A549 treated with CpdA at 1 μM for 4 hours (cell line): ENCODE measurements around the gene DDN. TPM values are rescaled to one million over a fixed set of nuclear protein-coding genes. Genes with fewer than 3 reads are reported as not detected.

Experiments
- total RNA-seq: library from RNA; stranded (reverse); fragments of 200-300 nt; extraction: Qiagen RNA extraction; gene quantifications from 5 replicates; pipeline ENCODE4 v1.2.3, GENCODE V29; 2022; ENCODE audit warnings: low read depth

Gene DDN
- total RNA-seq: 0.64 to 0.74 TPM (median 0.66 TPM) in 5 replicates

DNA sequence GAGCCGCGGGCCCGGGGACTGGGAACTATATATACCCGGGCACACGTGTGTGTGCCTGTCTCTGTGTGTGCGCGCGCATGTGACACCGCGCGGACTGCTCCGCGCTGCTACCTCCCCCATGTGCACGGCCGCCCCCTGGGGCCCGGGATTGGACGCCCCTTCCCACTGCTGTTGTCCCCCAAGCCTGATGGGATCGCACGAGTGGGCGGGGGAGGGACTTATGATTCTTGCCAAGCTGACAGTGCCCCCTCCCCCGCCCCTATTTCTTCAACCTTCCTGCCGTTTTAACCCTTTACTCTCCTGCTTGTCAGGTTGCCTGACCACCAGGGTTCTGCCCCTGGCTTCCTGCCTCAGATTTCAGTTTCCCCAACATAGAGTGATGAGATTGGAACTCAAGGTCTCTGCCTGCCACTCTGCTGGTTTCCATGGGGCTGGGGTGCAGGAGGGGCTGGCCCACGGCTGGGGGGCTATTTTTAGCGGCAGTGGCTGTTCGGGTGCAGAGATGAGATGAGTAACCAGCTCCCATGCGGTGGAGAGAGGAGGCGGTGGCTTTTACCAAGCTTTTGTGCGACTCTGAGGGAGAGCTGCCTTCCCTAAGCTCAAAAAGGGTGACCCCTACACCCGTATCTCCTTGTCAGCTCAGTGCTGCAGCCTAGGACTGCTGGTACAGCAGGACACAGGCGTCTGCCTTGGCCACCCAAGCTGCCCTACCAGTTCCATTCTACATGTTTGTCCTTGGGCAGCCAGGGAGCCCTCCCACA, at the start of gene DDN:
Gene DDN (minus strand): TSS at position 5 of the 761 bp plus-strand sequence. CDS start 88 bp downstream, outside the sequence.

DNA sequence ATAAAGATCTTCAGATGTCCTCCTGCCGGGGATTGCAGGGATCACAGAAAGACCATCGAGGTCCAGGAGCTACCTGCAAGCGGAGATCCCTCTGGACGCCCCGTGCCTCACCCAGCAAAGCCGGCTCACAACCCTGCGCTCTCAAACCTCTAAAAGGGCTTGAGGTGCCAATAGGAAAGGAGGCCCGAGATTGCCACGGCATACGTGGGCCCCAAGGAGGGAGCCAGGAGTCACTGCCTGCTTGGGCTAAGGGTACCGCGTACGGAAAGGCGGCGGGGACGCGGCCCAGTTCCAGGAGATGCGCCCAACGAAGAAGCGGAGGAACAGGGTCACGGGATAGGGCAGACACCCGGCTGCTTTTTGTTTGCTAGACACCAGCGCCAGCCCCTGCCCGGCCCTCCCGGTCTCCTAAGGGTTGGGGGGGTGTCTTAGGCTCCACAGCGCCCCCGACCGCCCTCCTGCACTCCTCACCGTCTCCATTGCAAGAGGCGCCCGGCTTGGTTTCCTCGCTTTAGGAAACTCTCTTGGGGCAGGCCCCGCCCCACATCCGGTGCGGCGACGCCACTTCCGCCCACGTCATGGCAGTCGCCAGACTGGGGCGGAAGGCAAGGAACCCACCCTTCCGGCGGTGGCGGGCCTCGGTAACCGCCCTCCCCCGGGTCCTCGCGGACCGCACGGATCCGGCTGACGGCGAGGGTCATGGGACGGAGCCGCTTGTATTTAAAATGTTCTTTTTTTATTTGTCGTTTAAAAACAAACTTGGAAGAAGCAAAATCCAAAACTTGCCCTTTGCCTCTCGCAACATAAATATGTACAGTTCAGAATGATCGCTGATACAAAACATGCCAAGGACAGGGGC, 19.3 kb upstream of the DDN start, which contains the start of gene PRKAG1:
Gene PRKAG1 (minus strand): TSS at position 516 of the 859 bp plus-strand sequence. CDS start 36 bp downstream, at position 480.

DNA sequence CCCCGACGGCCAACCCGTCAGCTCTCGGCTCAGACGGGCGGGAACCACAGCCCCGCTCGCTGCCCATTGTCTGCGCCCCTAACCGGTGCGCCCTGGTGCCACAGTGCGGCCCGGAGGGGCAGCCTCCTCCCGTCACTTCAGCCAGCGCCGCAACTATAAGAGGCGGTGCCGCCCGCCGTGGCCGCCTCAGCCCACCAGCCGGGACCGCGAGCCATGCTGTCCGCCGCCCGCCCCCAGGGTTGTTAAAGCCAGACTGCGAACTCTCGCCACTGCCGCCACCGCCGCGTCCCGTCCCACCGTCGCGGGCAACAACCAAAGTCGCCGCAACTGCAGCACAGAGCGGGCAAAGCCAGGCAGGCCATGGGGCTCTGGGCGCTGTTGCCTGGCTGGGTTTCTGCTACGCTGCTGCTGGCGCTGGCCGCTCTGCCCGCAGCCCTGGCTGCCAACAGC, 20.9 kb downstream of the DDN start, which contains the start of gene WNT1:
Gene WNT1 (plus strand): TSS at position 32 of the 450 bp plus-strand sequence. CDS start 329 bp downstream, at position 361.

DNA sequence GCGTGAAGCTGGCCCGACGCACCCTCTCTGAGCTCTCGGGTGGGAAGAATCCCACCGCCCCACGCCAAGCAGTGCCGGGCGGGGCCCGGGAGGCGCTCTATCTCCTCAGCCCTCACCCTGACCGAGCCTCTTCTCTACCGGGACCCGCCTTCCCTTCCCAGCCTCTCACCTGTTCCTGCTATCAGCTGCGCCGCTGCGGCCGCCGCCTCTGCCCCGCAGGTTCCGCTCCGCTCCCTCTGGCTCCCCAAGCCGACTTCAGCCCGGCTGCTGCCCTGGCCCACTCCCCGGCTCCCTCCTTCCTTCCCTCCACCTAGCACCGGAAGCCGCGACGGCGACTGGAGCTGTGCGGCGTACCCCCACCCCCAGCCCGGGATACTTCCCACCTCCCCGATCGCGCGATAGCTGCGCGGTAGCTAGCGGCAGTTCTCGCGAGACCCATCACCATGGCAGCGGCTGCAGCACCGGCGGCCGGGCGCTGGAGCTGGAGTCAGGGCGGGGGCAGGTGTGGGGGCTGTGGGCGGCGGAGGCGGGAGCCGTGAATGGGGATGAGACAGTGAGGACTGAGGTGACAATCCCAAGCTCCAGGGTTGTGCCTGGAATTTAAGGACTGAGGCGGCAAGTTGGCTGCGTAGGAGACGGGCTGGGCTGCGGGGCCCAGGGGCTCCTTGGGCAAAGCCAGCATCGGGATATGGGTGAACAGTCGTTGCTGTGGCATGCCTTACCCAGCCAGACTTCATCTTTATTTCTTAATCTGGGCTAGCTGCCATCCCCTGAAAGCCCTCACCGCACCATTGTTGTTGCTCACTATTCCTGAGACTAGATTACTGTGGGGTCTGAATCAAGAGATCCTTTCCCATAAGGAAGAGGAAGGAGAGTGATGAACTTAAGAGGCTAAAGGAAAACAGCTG, 41.8 kb downstream of the DDN start, which contains the start of gene ARF3:
Gene ARF3 (minus strand): TSS at position 347 of the 908 bp plus-strand sequence. CDS start 16,392 bp downstream, outside the sequence.

Other genes with a start within 250 kb of the DDN start
- gene ADCY6, start 210.3 kb downstream of the DDN start, total RNA-seq: 11.0 to 17.3 TPM (median 14.5 TPM) in 5 replicates
- 26.8 to 42.5 TPM (median 33.5 TPM) in 5 replicates for gene CACNB3, start 180.9 kb downstream of the DDN start, total RNA-seq
- 88.3 to 94.1 TPM (median 90.0 TPM) in 5 replicates for gene DDX23, start 147.2 kb downstream of the DDN start, total RNA-seq
- 18.7 to 26.5 TPM (median 19.9 TPM) in 5 replicates for gene RND1, start 133.5 kb downstream of the DDN start, total RNA-seq
- 46.4 to 62.3 TPM (median 57.0 TPM) in 5 replicates for gene FKBP11, start 73.9 kb downstream of the DDN start, total RNA-seq
- gene ARF3, start 41.9 kb downstream of the DDN start, total RNA-seq: 116 to 162 TPM (median 157 TPM) in 5 replicates
- gene WNT10B, start 27.6 kb downstream of the DDN start, total RNA-seq: 1.8 to 2.7 TPM (median 2.4 TPM) in 5 replicates
- gene WNT1, start 21.1 kb downstream of the DDN start, total RNA-seq: 0.07 TPM in 1 of 5 replicates, not detected in the others
- 43.3 to 50.6 TPM (median 44.3 TPM) in 5 replicates for gene PRKAG1, start 19.4 kb upstream of the DDN start, total RNA-seq
- 32.8 to 47.2 TPM (median 40.1 TPM) in 5 replicates for gene KMT2D, start 61.4 kb upstream of the DDN start, total RNA-seq
- gene RHEBL1, start 70.6 kb upstream of the DDN start, total RNA-seq: 5.1 to 6.3 TPM (median 5.6 TPM) in 5 replicates
- not detected in 5 replicates for gene DHH, start 95.4 kb upstream of the DDN start, total RNA-seq
- 10.6 to 16.5 TPM (median 15.7 TPM) in 5 replicates for gene LMBR1L, start 111.5 kb upstream of the DDN start, total RNA-seq
- 2,156 to 2,553 TPM (median 2,429 TPM) in 5 replicates for gene TUBA1B, start 132.0 kb upstream of the DDN start, total RNA-seq
- 169 to 204 TPM (median 193 TPM) in 5 replicates for gene TUBA1A, start 189.7 kb upstream of the DDN start, total RNA-seq